HepG2 (cell line): ENCODE data around the gene UBAP2L. TPM values are rescaled to one million over a fixed set of nuclear protein-coding genes. Genes with fewer than 3 reads are reported as not detected.
A peak's percentile ranks its signal among the peaks of the same experiment; 100 is the strongest.

Experiments
- FOXA3 ChIP-seq: IDR thresholded peaks from 2 replicates; pipeline ENCODE4 v1.6.1; 2016; ENCODE audit warnings: missing genetic modification reagents, missing compliant biosample characterization
- HNRNPUL1 ChIP-seq: fragments of 200-400 bp; formaldehyde crosslinking; IDR thresholded peaks from 2 replicates; pipeline ENCODE4 v1.6.1; 2017; ENCODE audit warnings: low read depth, mild to moderate bottlenecking, low read length, moderate library complexity
- PCBP2 ChIP-seq: fragments of 200-400 bp; formaldehyde crosslinking; optimal IDR thresholded peaks from 2 replicates; pipeline ENCODE3; 2018; ENCODE audit warnings: low read length, low read depth; ENCODE audit not compliant: poor library complexity, severe bottlenecking
- ZNF644 ChIP-seq: IDR thresholded peaks from 2 replicates; pipeline ENCODE4 v1.6.1; 2016; ENCODE audit warnings: low read depth
- polyA plus RNA-seq, 8 experiments: library from polyadenylated mRNA; depleted of rRNA in 3 of 8; stranded (reverse) in 7 of 8; unstranded in 1 of 8; fragments of >200 nt; fragmentation: Illumina TruSeq in 4 of 8; extraction: Trizol in 4 of 8; gene quantifications; 2 replicates each; pipeline versions ENCODE4 v1.2.1 to v1.2.3, GENCODE V29; 2011 to 2016; ENCODE audit warnings: low read depth in 4 of 8, missing spikeins in 1 of 8, mixed read lengths in 1 of 8; ENCODE audit not compliant: insufficient read depth in 1 of 8
- total RNA-seq, 5 experiments: library from RNA; depleted of rRNA; stranded (reverse); fragments of >200 nt; fragmentation: Illumina TruSeq; extraction: Trizol; gene quantifications; 2 replicates each; pipeline ENCODE4 v1.2.3, GENCODE V29; 2016; ENCODE audit warnings: low read depth in 1 of 5
- TF ChIP-seq, protein P1 (sequence below): sonication (generic); formaldehyde crosslinking; IDR thresholded peaks from 2 replicates; pipeline ENCODE4 v1.4.0; 2020; ENCODE audit warnings: mild to moderate bottlenecking, missing genetic modification reagents, borderline replicate concordance
- TF ChIP-seq, protein P2 (sequence below): sonication (generic); formaldehyde crosslinking; conservative IDR thresholded peaks from 2 replicates; pipeline ENCODE4 v1.4.0; 2020; ENCODE audit warnings: mild to moderate bottlenecking, missing genetic modification reagents, moderate library complexity
- TF ChIP-seq, protein P3 (sequence below): sonication (generic); formaldehyde crosslinking; conservative IDR thresholded peaks from 2 replicates; pipeline ENCODE4 v1.8.1; 2023; ENCODE audit warnings: missing genetic modification reagents
- TF ChIP-seq, protein P4 (sequence below): sonication (generic); formaldehyde crosslinking; IDR thresholded peaks from 2 replicates; pipeline ENCODE4 v1.4.0; 2020; ENCODE audit warnings: missing genetic modification reagents, borderline replicate concordance
- TF ChIP-seq, protein P5 (sequence below): sonication (generic); formaldehyde crosslinking; IDR thresholded peaks from 2 replicates; pipeline ENCODE4 v1.4.0; 2020; ENCODE audit warnings: missing genetic modification reagents

Gene UBAP2L
- total and polyA plus RNA-seq, 2 of the 13 experiments (the other 11 are each of a cell fraction or from before 2014, with no cell fraction given), result 74.2 to 159 TPM

DNA sequence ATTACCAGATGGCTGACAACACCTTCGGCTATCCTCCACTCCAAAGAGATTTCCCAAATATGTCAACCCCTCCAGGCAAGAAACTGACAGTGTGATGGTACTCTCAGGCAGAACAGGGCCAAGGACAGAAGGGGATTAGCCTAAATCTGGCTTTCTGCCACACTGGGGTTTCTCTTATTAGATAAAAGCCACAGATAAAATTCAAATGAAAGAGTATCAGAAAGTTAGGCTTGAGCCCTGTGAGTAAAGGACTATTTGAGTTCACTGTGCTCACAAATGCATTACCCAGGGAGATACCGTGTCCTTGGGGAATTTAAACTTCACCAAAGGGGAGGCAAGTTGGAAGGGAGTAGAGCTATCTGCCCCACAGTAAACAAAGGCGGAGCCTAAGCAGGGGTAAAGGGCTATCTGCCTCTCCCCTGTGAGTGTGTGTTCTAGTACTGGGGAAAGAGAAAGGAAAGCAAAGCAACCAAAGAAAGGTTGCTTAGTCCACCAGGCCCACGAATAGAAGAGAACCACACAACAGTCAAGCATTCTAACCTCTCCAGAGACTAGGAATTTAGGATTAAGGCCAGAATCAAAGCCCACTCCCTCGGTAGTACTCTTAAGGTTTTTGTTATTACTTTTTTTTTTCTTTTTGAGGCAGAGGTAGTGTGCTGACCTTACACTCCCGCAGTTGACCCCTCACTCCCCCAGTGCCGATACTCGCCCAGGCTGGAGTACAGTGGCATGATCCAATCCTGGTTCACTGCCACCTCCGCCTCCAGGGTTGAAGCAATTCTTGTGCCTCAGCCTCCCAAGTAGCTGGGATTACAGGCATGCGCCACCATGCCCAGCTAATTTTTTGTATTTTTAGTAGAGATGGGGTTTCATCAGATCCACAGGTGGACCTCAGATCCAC lies 41.6 kb upstream of the UBAP2L start (continued):
- TF ChIP-seq, protein P1, sequence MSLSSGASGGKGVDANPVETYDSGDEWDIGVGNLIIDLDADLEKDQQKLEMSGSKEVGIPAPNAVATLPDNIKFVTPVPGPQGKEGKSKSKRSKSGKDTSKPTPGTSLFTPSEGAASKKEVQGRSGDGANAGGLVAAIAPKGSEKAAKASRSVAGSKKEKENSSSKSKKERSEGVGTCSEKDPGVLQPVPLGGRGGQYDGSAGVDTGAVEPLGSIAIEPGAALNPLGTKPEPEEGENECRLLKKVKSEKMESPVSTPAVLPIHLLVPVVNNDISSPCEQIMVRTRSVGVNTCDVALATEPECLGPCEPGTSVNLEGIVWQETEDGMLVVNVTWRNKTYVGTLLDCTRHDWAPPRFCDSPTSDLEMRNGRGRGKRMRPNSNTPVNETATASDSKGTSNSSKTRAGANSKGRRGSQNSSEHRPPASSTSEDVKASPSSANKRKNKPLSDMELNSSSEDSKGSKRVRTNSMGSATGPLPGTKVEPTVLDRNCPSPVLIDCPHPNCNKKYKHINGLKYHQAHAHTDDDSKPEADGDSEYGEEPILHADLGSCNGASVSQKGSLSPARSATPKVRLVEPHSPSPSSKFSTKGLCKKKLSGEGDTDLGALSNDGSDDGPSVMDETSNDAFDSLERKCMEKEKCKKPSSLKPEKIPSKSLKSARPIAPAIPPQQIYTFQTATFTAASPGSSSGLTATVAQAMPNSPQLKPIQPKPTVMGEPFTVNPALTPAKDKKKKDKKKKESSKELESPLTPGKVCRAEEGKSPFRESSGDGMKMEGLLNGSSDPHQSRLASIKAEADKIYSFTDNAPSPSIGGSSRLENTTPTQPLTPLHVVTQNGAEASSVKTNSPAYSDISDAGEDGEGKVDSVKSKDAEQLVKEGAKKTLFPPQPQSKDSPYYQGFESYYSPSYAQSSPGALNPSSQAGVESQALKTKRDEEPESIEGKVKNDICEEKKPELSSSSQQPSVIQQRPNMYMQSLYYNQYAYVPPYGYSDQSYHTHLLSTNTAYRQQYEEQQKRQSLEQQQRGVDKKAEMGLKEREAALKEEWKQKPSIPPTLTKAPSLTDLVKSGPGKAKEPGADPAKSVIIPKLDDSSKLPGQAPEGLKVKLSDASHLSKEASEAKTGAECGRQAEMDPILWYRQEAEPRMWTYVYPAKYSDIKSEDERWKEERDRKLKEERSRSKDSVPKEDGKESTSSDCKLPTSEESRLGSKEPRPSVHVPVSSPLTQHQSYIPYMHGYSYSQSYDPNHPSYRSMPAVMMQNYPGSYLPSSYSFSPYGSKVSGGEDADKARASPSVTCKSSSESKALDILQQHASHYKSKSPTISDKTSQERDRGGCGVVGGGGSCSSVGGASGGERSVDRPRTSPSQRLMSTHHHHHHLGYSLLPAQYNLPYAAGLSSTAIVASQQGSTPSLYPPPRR (CRISPR knock-in tag), result no peak
- TF ChIP-seq FOXA3 (peak; percentile 74), PCBP2 (no peak), HNRNPUL1 (no peak), ZNF644 (CRISPR knock-in tag) (no peak)
- TF ChIP-seq, protein P2, sequence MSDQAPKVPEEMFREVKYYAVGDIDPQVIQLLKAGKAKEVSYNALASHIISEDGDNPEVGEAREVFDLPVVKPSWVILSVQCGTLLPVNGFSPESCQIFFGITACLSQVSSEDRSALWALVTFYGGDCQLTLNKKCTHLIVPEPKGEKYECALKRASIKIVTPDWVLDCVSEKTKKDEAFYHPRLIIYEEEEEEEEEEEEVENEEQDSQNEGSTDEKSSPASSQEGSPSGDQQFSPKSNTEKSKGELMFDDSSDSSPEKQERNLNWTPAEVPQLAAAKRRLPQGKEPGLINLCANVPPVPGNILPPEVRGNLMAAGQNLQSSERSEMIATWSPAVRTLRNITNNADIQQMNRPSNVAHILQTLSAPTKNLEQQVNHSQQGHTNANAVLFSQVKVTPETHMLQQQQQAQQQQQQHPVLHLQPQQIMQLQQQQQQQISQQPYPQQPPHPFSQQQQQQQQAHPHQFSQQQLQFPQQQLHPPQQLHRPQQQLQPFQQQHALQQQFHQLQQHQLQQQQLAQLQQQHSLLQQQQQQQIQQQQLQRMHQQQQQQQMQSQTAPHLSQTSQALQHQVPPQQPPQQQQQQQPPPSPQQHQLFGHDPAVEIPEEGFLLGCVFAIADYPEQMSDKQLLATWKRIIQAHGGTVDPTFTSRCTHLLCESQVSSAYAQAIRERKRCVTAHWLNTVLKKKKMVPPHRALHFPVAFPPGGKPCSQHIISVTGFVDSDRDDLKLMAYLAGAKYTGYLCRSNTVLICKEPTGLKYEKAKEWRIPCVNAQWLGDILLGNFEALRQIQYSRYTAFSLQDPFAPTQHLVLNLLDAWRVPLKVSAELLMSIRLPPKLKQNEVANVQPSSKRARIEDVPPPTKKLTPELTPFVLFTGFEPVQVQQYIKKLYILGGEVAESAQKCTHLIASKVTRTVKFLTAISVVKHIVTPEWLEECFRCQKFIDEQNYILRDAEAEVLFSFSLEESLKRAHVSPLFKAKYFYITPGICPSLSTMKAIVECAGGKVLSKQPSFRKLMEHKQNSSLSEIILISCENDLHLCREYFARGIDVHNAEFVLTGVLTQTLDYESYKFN, result peak; percentile 32; the same call in 1 of the 2 replicates
- TF ChIP-seq, protein P3, sequence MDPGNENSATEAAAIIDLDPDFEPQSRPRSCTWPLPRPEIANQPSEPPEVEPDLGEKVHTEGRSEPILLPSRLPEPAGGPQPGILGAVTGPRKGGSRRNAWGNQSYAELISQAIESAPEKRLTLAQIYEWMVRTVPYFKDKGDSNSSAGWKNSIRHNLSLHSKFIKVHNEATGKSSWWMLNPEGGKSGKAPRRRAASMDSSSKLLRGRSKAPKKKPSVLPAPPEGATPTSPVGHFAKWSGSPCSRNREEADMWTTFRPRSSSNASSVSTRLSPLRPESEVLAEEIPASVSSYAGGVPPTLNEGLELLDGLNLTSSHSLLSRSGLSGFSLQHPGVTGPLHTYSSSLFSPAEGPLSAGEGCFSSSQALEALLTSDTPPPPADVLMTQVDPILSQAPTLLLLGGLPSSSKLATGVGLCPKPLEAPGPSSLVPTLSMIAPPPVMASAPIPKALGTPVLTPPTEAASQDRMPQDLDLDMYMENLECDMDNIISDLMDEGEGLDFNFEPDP (CRISPR knock-in tag), result 0 out of 2 replicates have a peak, but pooled peaks have one; percentile 56
- TF ChIP-seq, protein P4, sequence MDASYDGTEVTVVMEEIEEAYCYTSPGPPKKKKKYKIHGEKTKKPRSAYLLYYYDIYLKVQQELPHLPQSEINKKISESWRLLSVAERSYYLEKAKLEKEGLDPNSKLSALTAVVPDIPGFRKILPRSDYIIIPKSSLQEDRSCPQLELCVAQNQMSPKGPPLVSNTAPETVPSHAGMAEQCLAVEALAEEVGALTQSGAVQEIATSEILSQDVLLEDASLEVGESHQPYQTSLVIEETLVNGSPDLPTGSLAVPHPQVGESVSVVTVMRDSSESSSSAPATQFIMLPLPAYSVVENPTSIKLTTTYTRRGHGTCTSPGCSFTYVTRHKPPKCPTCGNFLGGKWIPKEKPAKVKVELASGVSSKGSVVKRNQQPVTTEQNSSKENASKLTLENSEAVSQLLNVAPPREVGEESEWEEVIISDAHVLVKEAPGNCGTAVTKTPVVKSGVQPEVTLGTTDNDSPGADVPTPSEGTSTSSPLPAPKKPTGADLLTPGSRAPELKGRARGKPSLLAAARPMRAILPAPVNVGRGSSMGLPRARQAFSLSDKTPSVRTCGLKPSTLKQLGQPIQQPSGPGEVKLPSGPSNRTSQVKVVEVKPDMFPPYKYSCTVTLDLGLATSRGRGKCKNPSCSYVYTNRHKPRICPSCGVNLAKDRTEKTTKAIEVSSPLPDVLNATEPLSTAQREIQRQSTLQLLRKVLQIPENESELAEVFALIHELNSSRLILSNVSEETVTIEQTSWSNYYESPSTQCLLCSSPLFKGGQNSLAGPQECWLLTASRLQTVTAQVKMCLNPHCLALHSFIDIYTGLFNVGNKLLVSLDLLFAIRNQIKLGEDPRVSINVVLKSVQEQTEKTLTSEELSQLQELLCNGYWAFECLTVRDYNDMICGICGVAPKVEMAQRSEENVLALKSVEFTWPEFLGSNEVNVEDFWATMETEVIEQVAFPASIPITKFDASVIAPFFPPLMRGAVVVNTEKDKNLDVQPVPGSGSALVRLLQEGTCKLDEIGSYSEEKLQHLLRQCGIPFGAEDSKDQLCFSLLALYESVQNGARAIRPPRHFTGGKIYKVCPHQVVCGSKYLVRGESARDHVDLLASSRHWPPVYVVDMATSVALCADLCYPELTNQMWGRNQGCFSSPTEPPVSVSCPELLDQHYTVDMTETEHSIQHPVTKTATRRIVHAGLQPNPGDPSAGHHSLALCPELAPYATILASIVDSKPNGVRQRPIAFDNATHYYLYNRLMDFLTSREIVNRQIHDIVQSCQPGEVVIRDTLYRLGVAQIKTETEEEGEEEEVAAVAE (CRISPR knock-in tag), result peak; percentile 49; the same call in 1 of the 2 replicates
- TF ChIP-seq, protein P5, sequence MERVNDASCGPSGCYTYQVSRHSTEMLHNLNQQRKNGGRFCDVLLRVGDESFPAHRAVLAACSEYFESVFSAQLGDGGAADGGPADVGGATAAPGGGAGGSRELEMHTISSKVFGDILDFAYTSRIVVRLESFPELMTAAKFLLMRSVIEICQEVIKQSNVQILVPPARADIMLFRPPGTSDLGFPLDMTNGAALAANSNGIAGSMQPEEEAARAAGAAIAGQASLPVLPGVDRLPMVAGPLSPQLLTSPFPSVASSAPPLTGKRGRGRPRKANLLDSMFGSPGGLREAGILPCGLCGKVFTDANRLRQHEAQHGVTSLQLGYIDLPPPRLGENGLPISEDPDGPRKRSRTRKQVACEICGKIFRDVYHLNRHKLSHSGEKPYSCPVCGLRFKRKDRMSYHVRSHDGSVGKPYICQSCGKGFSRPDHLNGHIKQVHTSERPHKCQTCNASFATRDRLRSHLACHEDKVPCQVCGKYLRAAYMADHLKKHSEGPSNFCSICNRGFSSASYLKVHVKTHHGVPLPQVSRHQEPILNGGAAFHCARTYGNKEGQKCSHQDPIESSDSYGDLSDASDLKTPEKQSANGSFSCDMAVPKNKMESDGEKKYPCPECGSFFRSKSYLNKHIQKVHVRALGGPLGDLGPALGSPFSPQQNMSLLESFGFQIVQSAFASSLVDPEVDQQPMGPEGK (CRISPR knock-in tag), result peak; percentile 62; the same call in 1 of the 2 replicates
